HUES64 (cell line): ENCODE data around the gene LEPR.

ENCODE experiments used
- H3K27ac ChIP-seq: 2 replicates; pipeline ENCODE4 v1.7.0; 2013; ENCODE audit warnings: low read depth, low read length, inconsistent platforms
- H3K27me3 ChIP-seq: 2 replicates; pipeline ENCODE4 v1.6.1; 2013; ENCODE audit warnings: mild to moderate bottlenecking, low read length; ENCODE audit not compliant: insufficient read depth
- H3K36me3 ChIP-seq: 2 replicates; pipeline ENCODE4 v1.6.1; 2013; ENCODE audit warnings: mild to moderate bottlenecking, low read length; ENCODE audit not compliant: insufficient read depth
- H3K4me1 ChIP-seq: 2 replicates; pipeline ENCODE4 v1.6.1; 2013; ENCODE audit warnings: mild to moderate bottlenecking, low read length, moderate library complexity; ENCODE audit not compliant: insufficient read depth
- H3K4me3 ChIP-seq: 2 replicates; pipeline ENCODE4 v1.5.1; 2013; ENCODE audit warnings: mild to moderate bottlenecking, low read length, moderate library complexity
- H3K9ac ChIP-seq: 2 replicates; pipeline ENCODE4 v1.6.1; 2013; ENCODE audit warnings: mild to moderate bottlenecking, low read depth, low read length
- H3K9me3 ChIP-seq: 2 replicates; pipeline ENCODE4 v1.6.1; 2013; ENCODE audit warnings: low read depth, low read length; ENCODE audit not compliant: insufficient read depth
- WGBS: fragments of 150-250, 120-280 bp; methylation state at CpG from one replicate; pipeline ENCODE4 v1.1.7; 2013; ENCODE audit warnings: missing lambda C conversion rate; 5-methylcytosine and 5-hydroxymethylcytosine counted together

Gene LEPR

DNA sequence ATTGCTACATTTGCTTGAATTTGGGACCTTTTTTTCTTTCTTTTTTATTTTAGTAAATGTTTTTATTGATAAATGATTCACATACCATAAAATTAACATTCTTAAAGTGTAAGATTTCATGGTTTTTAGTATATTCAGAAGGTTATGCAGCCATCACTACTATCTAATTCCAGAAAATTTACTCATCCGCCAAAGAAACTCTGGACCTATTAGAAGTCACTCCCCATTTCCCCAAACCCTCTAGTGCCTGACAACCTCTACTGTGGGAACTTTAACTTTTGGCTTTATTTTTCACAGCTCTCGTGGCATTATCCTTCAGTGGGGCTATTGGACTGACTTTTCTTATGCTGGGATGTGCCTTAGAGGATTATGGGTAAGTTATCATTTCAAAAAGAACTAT lies 4.5 kb downstream of the LEPR start:
- Histone ChIP-seq H3K27ac (peak overlapping the region; percentile 94), H3K36me3 (peaks cover 28% of the 10 kb centered on the region)

DNA sequence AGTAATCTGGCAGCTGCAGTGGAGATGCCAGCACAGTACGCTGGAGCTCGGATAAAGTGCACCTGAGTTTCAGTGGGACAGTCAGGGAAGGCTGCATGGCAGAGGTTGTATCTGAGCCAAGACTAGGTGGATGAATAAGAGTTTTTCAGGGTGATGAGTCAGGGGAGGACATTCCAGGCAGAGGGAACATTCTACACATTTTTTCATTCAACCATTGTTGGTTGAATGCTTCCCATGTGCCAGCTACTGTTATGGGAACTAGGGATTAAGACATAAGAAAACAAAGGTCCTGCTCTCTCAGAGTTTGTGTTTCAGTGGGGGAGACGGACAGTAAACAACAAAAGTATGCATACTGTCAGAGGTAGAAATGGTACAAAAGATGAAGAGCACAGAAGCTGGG lies 5.2 kb downstream of the LEPR start:
- H3K9me3 ChIP-seq, result no peaks in the 10 kb centered on the region
- peak overlapping the region; percentile 51; the same call in 1 of the 2 replicates for H3K9ac ChIP-seq
- WGBS, result 66% methylated on average over 3 of the region's 3 CpGs
- no peak overlapping the region for H3K4me3 ChIP-seq
- no peaks in the 10 kb centered on the region for H3K27me3 ChIP-seq
- H3K27ac ChIP-seq, result peak overlapping the region; percentile 94
- peaks cover 35% of the 10 kb centered on the region for H3K36me3 ChIP-seq
- peaks cover 58% of the 10 kb centered on the region for H3K4me1 ChIP-seq

More for the DNA sequence above, 4.5 kb downstream of the LEPR start:
- peaks cover 55% of the 10 kb centered on the region for H3K4me1 ChIP-seq
- H3K9me3 ChIP-seq, result no peaks in the 10 kb centered on the region
- peak overlapping the region; percentile 51; the same call in 1 of the 2 replicates for H3K9ac ChIP-seq
- WGBS, result 97% methylated on average over 2 of the region's 2 CpGs
- H3K4me3 ChIP-seq, result no peak overlapping the region
- no peaks in the 10 kb centered on the region for H3K27me3 ChIP-seq

DNA sequence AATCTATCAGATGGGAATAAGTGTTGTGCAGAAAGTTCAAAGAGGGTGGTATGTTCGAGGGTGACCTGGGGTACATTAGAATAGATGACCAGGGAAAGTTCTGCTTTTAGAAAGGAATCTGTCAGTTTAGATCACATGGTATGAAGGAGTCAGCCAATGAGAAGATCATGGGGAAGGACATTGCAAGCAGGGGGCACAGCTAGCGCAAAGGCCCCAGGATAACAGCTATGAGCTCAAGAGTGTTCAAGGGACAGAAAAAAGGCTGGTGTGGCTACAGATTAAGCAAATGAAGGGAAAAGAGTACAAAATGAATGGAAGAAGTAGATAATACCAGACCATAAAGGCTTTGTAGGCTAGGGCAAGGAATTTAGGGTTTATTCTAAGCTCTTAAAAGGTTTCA lies 8.6 kb downstream of the LEPR start:
- Histone ChIP-seq H3K9ac (no peak overlapping the region), H3K27me3 (no peaks in the 10 kb centered on the region), H3K27ac (no peak overlapping the region), H3K4me3 (no peak overlapping the region), H3K36me3 (peaks cover 44% of the 10 kb centered on the region), H3K4me1 (peaks cover 64% of the 10 kb centered on the region), H3K9me3 (no peaks in the 10 kb centered on the region)
- 90% methylated on average over 2 of the region's 2 CpGs for WGBS

DNA sequence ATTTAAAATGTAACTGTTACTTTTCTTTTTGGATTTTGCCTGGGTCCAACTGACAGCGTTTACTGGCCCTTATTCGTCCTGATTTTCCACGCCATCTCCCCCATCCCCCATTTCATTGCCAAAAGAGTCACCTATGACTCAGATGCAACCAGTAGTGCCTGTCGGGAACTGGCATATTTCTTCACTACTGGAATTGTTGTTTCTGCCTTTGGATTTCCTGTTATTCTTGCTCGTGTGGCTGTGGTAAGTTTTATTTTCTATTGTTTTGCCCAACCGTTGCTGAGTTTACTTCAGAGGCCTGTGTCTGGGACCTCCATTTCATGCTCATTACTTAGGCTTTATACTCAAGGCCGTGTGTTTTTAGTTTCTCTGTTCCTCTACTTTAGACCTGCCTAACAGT lies 9.3 kb downstream of the LEPR start:
- Histone ChIP-seq H3K27ac (peak overlapping the region; percentile 39; the same call in 1 of the 2 replicates), H3K9ac (no peak overlapping the region), H3K27me3 (no peaks in the 10 kb centered on the region), H3K36me3 (peaks cover 46% of the 10 kb centered on the region), H3K4me3 (no peak overlapping the region), H3K9me3 (no peaks in the 10 kb centered on the region), H3K4me1 (peaks cover 60% of the 10 kb centered on the region)
- WGBS, result 80% methylated on average over 7 of the region's 7 CpGs

DNA sequence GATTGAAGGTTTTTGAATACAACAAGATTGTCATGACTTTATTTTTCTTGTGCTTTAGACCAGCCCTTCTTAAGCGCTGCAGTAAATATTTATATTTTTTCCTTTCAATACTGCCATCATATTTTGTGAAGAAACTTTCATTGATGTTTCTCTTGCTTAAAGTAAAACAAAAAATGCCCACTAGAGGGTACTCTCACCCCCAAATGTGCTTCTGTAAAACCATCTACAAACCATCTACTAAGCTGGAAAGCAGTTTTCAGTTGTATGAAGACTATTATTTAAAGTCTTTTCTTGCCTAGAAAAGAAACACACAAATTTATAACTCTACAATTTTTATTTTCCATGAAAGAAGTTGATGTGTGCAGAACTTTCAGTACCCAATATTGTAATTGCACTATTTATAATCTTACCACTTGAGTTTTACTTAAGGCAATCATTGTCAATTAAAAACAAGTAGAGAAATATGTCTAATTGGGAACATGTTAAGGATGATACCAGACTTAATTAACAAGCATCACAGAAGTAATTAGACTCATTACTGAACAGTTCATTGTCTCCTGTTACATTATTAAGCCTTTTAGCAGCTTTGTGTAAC lies 10.7 kb downstream of the LEPR start:
- Histone ChIP-seq H3K9me3 (no peaks in the 10 kb centered on the region), H3K27me3 (no peaks in the 10 kb centered on the region), H3K36me3 (peaks cover 46% of the 10 kb centered on the region), H3K4me1 (peaks cover 49% of the 10 kb centered on the region), H3K27ac (peak overlapping the region; percentile 1; the same call in 1 of the 2 replicates), H3K9ac (no peak overlapping the region), H3K4me3 (no peak overlapping the region)
- WGBS, result no CpG with 5 or more reads among the region's 1 CpG

DNA sequence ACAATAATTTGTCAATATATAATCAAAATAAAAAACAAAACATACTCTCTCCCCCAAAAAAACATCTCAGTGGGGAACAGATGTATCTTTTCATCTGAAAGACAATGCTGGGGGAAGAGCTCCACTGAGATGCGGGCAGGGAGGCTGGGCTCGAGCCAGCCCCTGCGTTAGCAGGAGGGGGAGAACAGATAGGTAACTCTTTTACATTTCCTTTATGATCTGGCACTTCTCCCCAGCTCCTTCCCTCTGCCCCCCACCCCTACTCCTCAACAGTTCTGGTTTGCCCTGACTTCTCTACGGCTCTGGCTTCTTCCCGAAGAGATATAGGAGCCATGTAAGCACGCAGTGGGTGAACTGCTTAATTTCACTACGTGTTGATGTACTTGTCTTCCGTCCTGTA lies 12.4 kb downstream of the LEPR start:
- Histone ChIP-seq H3K4me3 (peak overlapping the region; percentile 14; the same call in 1 of the 2 replicates), H3K27ac (no peak overlapping the region), H3K9me3 (no peaks in the 10 kb centered on the region), H3K27me3 (no peaks in the 10 kb centered on the region), H3K36me3 (peaks cover 31% of the 10 kb centered on the region), H3K9ac (0 out of 2 replicates have a peak overlapping the region, but pooled peaks have one; percentile 28), H3K4me1 (peaks cover 47% of the 10 kb centered on the region)
- WGBS, result 33% methylated on average over 8 of the region's 8 CpGs

DNA sequence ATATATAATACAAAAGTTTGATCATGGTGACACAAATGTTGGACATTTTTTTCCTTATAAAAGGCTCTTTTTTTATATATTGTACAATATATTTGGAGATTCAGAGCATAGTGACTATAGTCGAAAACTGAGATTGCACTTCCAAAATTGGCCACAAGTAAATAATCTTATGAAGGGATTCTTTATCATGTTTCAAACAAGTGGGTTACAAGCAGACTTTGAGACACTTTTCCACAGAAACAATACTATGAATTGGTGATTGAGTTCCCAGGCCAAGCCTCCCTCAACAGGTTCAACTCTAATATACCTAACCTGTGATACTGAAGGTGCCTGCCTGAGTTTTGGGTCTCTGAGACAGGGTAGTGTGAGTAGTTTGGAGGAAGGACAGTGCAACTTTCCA lies 13.8 kb downstream of the LEPR start:
- Histone ChIP-seq H3K9ac (no peak overlapping the region), H3K36me3 (peaks cover 22% of the 10 kb centered on the region)
- 80% methylated on average over 1 of the region's 1 CpG for WGBS

DNA sequence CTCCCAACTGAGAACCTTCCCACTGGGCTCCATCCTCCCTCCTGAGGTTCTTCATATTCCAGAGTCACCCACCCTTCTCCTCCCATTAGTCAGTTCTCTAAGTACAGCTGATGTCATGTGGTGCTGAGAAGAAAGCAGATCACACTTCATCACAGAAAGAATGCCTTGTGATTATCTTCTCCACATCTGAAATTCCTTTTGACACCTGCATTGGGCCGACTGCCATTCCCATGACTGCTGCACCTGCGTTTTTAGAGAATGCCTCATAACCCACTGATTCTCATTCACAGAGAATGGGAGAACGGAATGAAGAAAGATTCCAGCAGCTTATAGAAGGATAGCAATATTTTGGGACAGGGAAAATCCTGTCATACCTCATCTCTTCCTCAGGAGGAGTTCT lies 14.3 kb downstream of the LEPR start:
- Histone ChIP-seq H3K4me1 (peaks cover 40% of the 10 kb centered on the region), H3K27me3 (no peaks in the 10 kb centered on the region), H3K27ac (no peak overlapping the region), H3K9me3 (no peaks in the 10 kb centered on the region), H3K36me3 (peaks cover 22% of the 10 kb centered on the region), H3K4me3 (no peak overlapping the region), H3K9ac (no peak overlapping the region)
- 87% methylated on average over 3 of the region's 3 CpGs for WGBS

More for the DNA sequence above, 13.8 kb downstream of the LEPR start:
- H3K9me3 ChIP-seq, result no peaks in the 10 kb centered on the region
- peaks cover 45% of the 10 kb centered on the region for H3K4me1 ChIP-seq
- no peak overlapping the region for H3K4me3 ChIP-seq
- no peak overlapping the region for H3K27ac ChIP-seq
- H3K27me3 ChIP-seq, result no peaks in the 10 kb centered on the region

DNA sequence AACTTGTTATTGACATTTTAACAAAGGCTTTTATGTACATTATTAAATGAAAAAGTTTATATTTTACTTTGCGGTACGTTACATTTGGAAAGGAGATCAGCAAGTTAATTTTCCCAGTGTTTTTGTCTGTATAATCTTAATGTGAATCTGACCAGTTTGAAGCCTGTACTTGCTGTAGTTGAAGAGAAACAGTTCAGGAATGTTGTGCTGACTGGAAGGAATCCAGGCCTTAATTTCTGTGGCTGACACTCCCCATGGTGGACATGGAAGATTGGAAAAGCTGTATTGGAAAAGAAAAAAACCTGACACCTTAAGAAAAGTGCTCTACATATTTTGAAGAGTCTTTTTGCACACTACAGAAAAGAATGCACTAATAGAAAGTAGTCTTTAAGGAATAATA lies 15.5 kb downstream of the LEPR start:
- no peaks in the 10 kb centered on the region for H3K27me3 ChIP-seq
- H3K9ac ChIP-seq, result no peak overlapping the region
- peaks cover 12% of the 10 kb centered on the region; the same call in 1 of the 2 replicates for H3K36me3 ChIP-seq
- H3K27ac ChIP-seq, result no peak overlapping the region
- 93% methylated on average over 2 of the region's 2 CpGs for WGBS
- no peaks in the 10 kb centered on the region for H3K9me3 ChIP-seq
- H3K4me1 ChIP-seq, result peaks cover 32% of the 10 kb centered on the region
- H3K4me3 ChIP-seq, result no peak overlapping the region

DNA sequence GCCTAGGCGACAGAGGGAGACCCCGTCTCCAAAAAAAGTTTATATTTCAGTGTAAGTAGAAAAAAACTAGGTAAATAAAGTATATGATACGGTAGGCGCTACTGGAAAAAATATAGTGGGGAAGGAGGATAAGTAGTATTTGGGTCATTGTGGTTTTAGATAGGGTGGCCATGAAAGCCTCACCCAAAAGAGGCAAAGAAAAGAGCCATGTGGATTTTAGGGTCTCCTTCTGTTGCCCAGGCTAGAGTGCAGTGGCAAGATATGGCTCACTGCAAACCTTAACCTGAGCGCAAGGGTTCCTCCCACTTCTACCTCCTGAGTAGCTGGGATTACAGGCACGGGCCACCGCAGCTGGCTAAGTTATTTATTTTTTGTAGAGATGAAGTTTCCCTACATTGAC lies 17.1 kb downstream of the LEPR start:
- no peak overlapping the region for H3K9ac ChIP-seq
- H3K9me3 ChIP-seq, result peaks cover 4% of the 10 kb centered on the region; the same call in 1 of the 2 replicates
- H3K27ac ChIP-seq, result no peak overlapping the region
- peaks cover 9% of the 10 kb centered on the region; the same call in 1 of the 2 replicates for H3K36me3 ChIP-seq
- WGBS, result 96% methylated on average over 6 of the region's 7 CpGs
- H3K4me3 ChIP-seq, result no peak overlapping the region
- H3K27me3 ChIP-seq, result no peaks in the 10 kb centered on the region
- H3K4me1 ChIP-seq, result peaks cover 21% of the 10 kb centered on the region

DNA sequence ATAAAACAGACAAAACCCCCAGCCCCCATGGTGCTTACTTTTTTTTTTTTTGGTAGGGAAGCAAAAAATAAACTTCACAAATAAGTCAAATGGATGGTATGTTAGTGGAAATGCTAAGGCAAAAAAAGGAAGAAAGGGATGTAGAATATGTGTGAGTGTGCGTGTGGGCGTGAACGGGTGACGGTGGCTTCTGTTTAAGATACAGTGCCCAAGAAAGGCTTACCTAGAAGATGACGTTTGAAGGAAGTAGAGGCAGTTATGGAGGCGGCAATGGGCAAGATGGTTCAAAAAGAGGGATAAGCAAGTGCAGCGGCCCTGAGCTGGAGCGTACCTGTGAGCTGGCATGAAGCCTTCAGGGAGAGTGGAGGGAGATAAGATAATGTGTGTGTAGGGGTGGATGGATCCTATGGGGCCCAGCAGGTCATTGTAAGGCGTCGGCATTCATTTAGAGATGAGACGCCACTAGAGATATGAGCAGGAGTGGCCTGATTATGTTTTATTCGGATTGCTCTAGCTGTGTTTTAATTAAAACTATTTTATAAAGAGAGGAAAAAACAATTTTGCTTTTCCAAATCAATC lies 19.9 kb downstream of the LEPR start:
- peaks cover 18% of the 10 kb centered on the region for H3K4me1 ChIP-seq
- no peaks in the 10 kb centered on the region for H3K36me3 ChIP-seq
- no peak overlapping the region for H3K27ac ChIP-seq
- H3K27me3 ChIP-seq, result no peaks in the 10 kb centered on the region
- no peak overlapping the region for H3K4me3 ChIP-seq
- 90% methylated on average over 12 of the region's 12 CpGs for WGBS
- H3K9me3 ChIP-seq, result peaks cover 8% of the 10 kb centered on the region; the same call in 1 of the 2 replicates
- no peak overlapping the region for H3K9ac ChIP-seq
